ENCODE results near the gene OR6Q1. TPM values are rescaled to one million over a fixed set of nuclear protein-coding genes. Genes with fewer than 3 reads are reported as not detected.

OR6Q1 gene
- total and polyA plus RNA-seq, 2 donors (not counting 1 experiment from before 2014, with no cell fraction given): not detected

- no peaks in the 10 kb centered on the region for H3K4me1 ChIP-seq (ENCODE audit: control insufficient read depth in 2 of 2, insufficient read depth in 2 of 2, low read length in 2 of 2)
- CTCF ChIA-PET: no interaction called here
- Mint-ChIP-seq H3K27ac (no peak overlapping the region), H3K4me3 (no peak overlapping the region), H3K9me3 (ENCODE audit: insufficient read depth) (no peaks in the 10 kb centered on the region), H3K27me3 (peaks cover 8% of the 10 kb centered on the region), H3K4me1 (no peaks in the 10 kb centered on the region)
- intact Hi-C loops (cut with micrococcal nuclease): no loop called here
- no peak overlapping the region for H3K27ac ChIP-seq (ENCODE audit: low read length in 2 of 2)
- POLR2A ChIA-PET: no interaction called here
- H3K4me2 ChIP-seq (replicated peaks; ENCODE audit: low read depth, low read length, poor library complexity, severe bottlenecking): no peak overlapping the region
- H3K4me3 ChIP-seq (ENCODE audit: control extremely low read depth in 1 of 5, extremely low read depth in 1 of 5, insufficient read depth in 1 of 5, low read depth in 2 of 5, low read length in 4 of 5): no peak overlapping the region
- TF ChIP-seq CTCF (IDR thresholded peaks at IDR 0.05) (no peak), EZH2 (IDR thresholded peaks at IDR 0.05; ENCODE audit: borderline replicate concordance, insufficient read depth, low read depth, low read length, poor library complexity, severe bottlenecking) (no peak)
- no peaks in the 10 kb centered on the region for H3K36me3 ChIP-seq (replicated peaks in 1 of 2; ENCODE audit: control extremely low read depth in 1 of 2, control insufficient read depth in 1 of 2, extremely low read depth in 1 of 2, insufficient read depth in 2 of 2, low read length in 1 of 2)
- no peak overlapping the region for H2AFZ ChIP-seq (ENCODE audit: insufficient read depth, low read depth, low read length, poor library complexity, severe bottlenecking)
- 100% methylated on average over 1 of the region's 1 CpG for WGBS (ENCODE audit: insufficient coverage)
- peaks cover 0 to 4% (median 0%) of the 10 kb centered on the region in 3 donors for H3K9me3 ChIP-seq (ENCODE audit: control extremely low read depth in 1 of 3, control insufficient read depth in 2 of 3, insufficient read depth in 1 of 3, low read length in 2 of 3)
- H3K9ac ChIP-seq (ENCODE audit: low read length): no peak overlapping the region
- H3K27me3 ChIP-seq (replicated peaks in 1 of 4; ENCODE audit: control extremely low read depth in 1 of 4, control insufficient read depth in 3 of 4, insufficient read depth in 4 of 4, low read length in 3 of 4): peaks cover 0 to 3% (median 0%) of the 10 kb centered on the region in 4 experiments
- no peaks in the 10 kb centered on the region for H3K79me2 ChIP-seq (ENCODE audit: control insufficient read depth, insufficient read depth, low read length)
- H4K20me1 ChIP-seq (ENCODE audit: control insufficient read depth, insufficient read depth, low read length, poor library complexity, severe bottlenecking): no peaks in the 10 kb centered on the region
- DNase-seq: no peak
- no peak for ATAC-seq (ENCODE audit: low read depth)
Observed at GRCh38 chr11:58055806-58056401, 25.2 kb downstream of the OR6Q1 start.

GRCh38 chr11:58057481-58057880 is 26.7 kb downstream of the OR6Q1 start:
- H3K27me3 Mint-ChIP-seq: peaks cover 10% of the 10 kb centered on the region
- H3K79me2 ChIP-seq (ENCODE audit: control insufficient read depth, insufficient read depth, low read length): no peaks in the 10 kb centered on the region
- DNase-seq: no peak
- H2AFZ ChIP-seq (ENCODE audit: insufficient read depth, low read depth, low read length, poor library complexity, severe bottlenecking): no peak overlapping the region
- intact Hi-C loops (cut with micrococcal nuclease): no loop called here
- no peak overlapping the region for H3K4me3 ChIP-seq (ENCODE audit: control extremely low read depth in 1 of 5, extremely low read depth in 1 of 5, insufficient read depth in 1 of 5, low read depth in 2 of 5, low read length in 4 of 5)
- no peaks in the 10 kb centered on the region for H3K9me3 Mint-ChIP-seq (ENCODE audit: insufficient read depth)
- no peaks in the 10 kb centered on the region for H3K36me3 ChIP-seq (replicated peaks in 1 of 2; ENCODE audit: control extremely low read depth in 1 of 2, control insufficient read depth in 1 of 2, extremely low read depth in 1 of 2, insufficient read depth in 2 of 2, low read length in 1 of 2)
- no peak overlapping the region for H3K9ac ChIP-seq (ENCODE audit: low read length)
- no peaks in the 10 kb centered on the region for H4K20me1 ChIP-seq (ENCODE audit: control insufficient read depth, insufficient read depth, low read length, poor library complexity, severe bottlenecking)
- H3K27ac Mint-ChIP-seq: no peak overlapping the region
- H3K27ac ChIP-seq (ENCODE audit: low read length in 2 of 2): no peak overlapping the region
- peaks cover 0 to 3% (median 0%) of the 10 kb centered on the region in 4 experiments for H3K27me3 ChIP-seq (replicated peaks in 1 of 4; ENCODE audit: control extremely low read depth in 1 of 4, control insufficient read depth in 3 of 4, insufficient read depth in 4 of 4, low read length in 3 of 4)
- H3K9me3 ChIP-seq (ENCODE audit: control extremely low read depth in 1 of 3, control insufficient read depth in 2 of 3, insufficient read depth in 1 of 3, low read length in 2 of 3): peaks cover 0 to 4% (median 0%) of the 10 kb centered on the region in 3 donors
- H3K4me1 ChIP-seq (ENCODE audit: control insufficient read depth in 2 of 2, insufficient read depth in 2 of 2, low read length in 2 of 2): no peaks in the 10 kb centered on the region
- no peaks in the 10 kb centered on the region for H3K4me1 Mint-ChIP-seq
- no peak overlapping the region for H3K4me2 ChIP-seq (replicated peaks; ENCODE audit: low read depth, low read length, poor library complexity, severe bottlenecking)
- ChIA-PET CTCF (no interaction called here), POLR2A (no interaction called here)
- 50% methylated on average over 1 of the region's 3 CpGs for WGBS (ENCODE audit: insufficient coverage)
- no peak overlapping the region for H3K4me3 Mint-ChIP-seq
- ATAC-seq (ENCODE audit: low read depth): no peak
- TF ChIP-seq EZH2 (IDR thresholded peaks at IDR 0.05; ENCODE audit: borderline replicate concordance, insufficient read depth, low read depth, low read length, poor library complexity, severe bottlenecking) (no peak), CTCF (IDR thresholded peaks at IDR 0.05) (no peak)
